DND-41 (cell line): ENCODE measurements around the gene LEMD1.

Experiments used
- EZH2 ChIP-seq: IDR thresholded peaks from 3 replicates; pipeline ENCODE4 v1.6.1; 2012; ENCODE audit warnings: borderline replicate concordance, low read depth, mild to moderate bottlenecking, moderate library complexity, low read length, inconsistent platforms; ENCODE audit not compliant: severe bottlenecking
- TF ChIP-seq, protein P1 (sequence below): IDR thresholded peaks from 2 replicates; pipeline ENCODE4 v1.5.1; 2012; ENCODE audit warnings: borderline replicate concordance, low read length, moderate library complexity, mild to moderate bottlenecking; ENCODE audit not compliant: poor library complexity, severe bottlenecking; ENCODE audit errors: extremely low read depth

DNA sequence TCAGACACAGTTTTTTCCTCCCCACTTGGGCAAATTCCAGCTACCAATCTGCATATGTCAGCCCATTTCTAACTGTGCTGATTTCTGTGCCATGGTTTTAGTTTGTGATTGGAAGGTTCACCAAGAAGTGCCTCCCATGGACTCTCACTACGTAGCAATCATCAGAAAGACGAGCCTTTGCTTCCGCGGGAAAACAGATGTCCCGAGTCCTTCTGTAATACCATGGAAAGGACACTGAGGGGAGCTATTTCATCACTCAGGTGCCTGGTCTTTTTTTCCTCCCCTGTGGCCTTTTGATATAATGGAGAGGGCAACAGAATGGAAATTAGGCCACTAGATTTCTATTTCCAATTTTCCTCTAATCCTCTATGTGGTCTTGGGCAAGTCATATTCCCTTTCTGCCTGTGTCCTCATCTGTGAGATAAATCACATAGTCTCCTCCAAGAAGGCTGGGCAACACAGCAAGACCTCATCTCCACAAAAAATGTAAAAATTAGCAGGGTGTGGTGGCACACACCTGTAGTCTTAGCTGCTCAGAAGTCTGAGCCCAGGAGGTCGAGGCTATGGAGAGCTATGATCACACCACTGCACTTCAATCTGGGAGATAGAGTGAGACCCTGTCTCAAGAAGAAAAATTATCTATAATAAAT is 24.8 kb downstream of the LEMD1 start:
- TF ChIP-seq, protein P1, sequence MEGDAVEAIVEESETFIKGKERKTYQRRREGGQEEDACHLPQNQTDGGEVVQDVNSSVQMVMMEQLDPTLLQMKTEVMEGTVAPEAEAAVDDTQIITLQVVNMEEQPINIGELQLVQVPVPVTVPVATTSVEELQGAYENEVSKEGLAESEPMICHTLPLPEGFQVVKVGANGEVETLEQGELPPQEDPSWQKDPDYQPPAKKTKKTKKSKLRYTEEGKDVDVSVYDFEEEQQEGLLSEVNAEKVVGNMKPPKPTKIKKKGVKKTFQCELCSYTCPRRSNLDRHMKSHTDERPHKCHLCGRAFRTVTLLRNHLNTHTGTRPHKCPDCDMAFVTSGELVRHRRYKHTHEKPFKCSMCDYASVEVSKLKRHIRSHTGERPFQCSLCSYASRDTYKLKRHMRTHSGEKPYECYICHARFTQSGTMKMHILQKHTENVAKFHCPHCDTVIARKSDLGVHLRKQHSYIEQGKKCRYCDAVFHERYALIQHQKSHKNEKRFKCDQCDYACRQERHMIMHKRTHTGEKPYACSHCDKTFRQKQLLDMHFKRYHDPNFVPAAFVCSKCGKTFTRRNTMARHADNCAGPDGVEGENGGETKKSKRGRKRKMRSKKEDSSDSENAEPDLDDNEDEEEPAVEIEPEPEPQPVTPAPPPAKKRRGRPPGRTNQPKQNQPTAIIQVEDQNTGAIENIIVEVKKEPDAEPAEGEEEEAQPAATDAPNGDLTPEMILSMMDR, result peak; percentile 58
- TF ChIP-seq EZH2, result no peak
